Measurements from ENCODE around the gene ITIH5.

ITIH5 gene

DNA sequence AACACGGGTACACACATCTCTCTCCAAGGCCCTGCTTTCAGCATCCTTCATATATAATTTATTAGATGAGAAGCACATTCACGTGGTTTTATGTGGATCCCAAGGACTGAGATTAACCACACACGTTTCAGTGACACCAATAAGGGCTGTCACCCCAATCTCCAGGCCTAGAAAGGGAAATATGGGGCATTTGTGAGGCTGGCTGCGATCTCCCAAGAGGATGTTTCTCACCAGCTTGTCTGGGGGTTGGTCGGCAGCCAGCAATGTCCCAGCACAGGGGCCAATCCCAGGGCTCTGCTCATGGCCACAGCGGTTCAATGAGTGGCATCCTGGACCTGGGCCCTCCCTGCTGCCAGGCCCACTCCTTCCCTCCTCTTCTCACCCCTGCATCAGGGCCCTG is 115.5 kb downstream of the ITIH5 start:
- peaks cover 8% of the 10 kb centered on the region for H3K27me3 Mint-ChIP-seq
- ATAC-seq (ENCODE audit: low read depth) (no peak), DNase-seq (ENCODE audit: low spot score in 2 of 2) (no peak)
- H3K4me1 Mint-ChIP-seq: peaks cover 2% of the 10 kb centered on the region
- no peaks in the 10 kb centered on the region for H3K9me3 Mint-ChIP-seq
- H3K4me3 Mint-ChIP-seq: no peak overlapping the region
- no peaks in the 10 kb centered on the region for H3K36me3 Mint-ChIP-seq
- no peak overlapping the region for H3K27ac Mint-ChIP-seq

DNA sequence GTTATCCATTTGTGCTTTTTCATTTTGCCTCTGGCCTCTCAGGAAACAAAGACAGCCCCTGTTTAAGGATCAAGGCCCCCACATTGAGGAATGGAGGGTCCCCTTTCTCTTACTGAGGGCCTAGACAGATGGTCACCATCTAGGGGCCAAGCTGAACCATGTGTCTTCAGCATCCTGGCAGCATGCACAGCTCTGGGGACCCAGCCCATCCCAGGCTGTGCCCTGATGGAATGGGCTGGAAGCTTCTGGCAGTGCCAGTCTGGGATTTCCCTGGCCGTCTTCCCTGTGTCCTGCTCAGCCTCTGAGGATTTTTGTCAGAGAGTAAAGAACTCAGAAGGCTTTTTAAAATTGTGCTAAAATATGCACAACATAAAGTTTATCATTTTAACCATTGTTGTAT is 116.8 kb downstream of the ITIH5 start:
- H3K27ac Mint-ChIP-seq: no peak overlapping the region
- no peaks in the 10 kb centered on the region for H3K9me3 Mint-ChIP-seq
- no peak for ATAC-seq (ENCODE audit: low read depth)
- no peaks in the 10 kb centered on the region for H3K36me3 Mint-ChIP-seq
- H3K4me3 Mint-ChIP-seq: no peak overlapping the region
- no peaks in the 10 kb centered on the region for H3K4me1 Mint-ChIP-seq
- peaks cover 6% of the 10 kb centered on the region for H3K27me3 Mint-ChIP-seq
- DNase-seq (ENCODE audit: low spot score in 2 of 2): no peak

DNA sequence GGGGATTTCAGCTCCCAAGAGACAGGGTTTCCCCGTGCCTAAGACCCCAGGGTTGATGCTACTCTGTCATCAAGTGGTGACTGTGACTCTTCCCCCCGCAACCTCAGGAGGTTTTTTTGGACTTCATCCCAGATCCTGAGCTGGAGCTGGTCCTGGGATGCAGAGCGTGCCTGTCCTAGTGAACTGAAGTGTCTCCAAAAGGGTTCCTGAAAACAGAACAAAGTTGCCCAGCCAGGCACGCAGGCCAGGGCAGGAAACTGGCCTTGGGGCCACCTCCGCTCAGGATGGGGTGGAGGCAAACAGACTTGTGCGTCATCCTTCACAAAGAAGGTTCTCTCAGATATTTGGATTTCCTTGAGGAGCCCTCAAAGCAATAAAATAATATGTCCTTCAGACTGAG is 118.9 kb downstream of the ITIH5 start:
- ATAC-seq (ENCODE audit: low read depth) (no peak), DNase-seq (ENCODE audit: low spot score in 2 of 2) (no peak)
- Mint-ChIP-seq H3K4me1 (peaks cover 3% of the 10 kb centered on the region), H3K27ac (no peak overlapping the region), H3K36me3 (no peaks in the 10 kb centered on the region), H3K4me3 (no peak overlapping the region), H3K9me3 (no peaks in the 10 kb centered on the region), H3K27me3 (peaks cover 4% of the 10 kb centered on the region)

DNA sequence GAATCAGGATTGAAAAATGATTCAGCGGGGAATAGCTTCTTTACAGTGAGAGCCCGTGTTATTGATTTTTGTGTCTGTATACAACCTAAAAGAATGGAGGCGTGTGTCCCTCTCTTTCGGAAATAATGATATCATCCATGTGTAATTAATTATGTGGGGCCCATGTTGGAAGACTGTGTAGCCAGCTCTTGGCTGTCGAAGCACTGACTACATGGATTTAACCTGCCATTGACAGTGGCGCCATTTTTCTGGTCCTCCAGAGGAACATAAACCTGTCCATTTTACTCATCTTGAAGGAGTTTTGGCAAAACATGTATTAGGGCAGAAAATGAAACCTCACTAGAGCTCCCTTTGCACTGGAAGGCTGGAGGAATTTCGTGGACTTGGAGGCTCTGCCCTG is 119.6 kb downstream of the ITIH5 start:
- Mint-ChIP-seq H3K27me3 (peaks cover 5% of the 10 kb centered on the region), H3K27ac (no peak overlapping the region), H3K4me1 (peaks cover 3% of the 10 kb centered on the region), H3K4me3 (no peak overlapping the region), H3K9me3 (no peaks in the 10 kb centered on the region), H3K36me3 (no peaks in the 10 kb centered on the region)
- no peak for DNase-seq (ENCODE audit: low spot score in 2 of 2)
- no peak for ATAC-seq (ENCODE audit: low read depth)

DNA sequence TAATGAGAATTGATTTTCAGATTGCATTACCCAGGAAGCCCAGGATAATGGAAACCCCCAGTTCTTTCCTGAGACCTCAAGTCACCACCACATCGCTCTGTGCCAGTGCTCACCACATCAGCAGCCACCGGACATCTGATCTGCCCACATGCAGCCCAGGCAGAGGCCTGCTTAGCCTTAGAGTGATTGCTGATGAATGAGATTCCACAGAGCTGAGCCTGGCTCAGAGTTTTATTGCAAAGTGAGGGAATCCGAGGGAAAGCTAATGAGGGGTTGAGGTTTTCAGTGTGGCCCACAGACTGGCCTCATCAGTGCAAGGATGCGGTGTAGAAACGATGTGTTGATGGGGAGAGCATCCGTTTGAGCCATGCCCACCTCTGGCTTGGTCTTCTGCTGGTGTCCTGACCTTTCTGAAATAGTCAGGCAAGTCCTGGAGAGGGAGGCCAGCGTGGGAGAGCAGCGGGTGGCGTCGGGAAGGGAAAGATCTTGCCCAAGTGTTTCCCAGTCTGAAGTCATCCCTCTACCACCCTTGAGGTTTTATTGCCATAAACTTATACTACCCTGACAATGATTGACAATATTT is 120.3 kb downstream of the ITIH5 start:
- Mint-ChIP-seq H3K4me3 (no peak overlapping the region), H3K27me3 (peaks cover 6% of the 10 kb centered on the region), H3K4me1 (peaks cover 3% of the 10 kb centered on the region), H3K9me3 (no peaks in the 10 kb centered on the region), H3K36me3 (no peaks in the 10 kb centered on the region), H3K27ac (no peak overlapping the region)
- DNase-seq (ENCODE audit: low spot score in 2 of 2) (no peak), ATAC-seq (ENCODE audit: low read depth) (no peak)

DNA sequence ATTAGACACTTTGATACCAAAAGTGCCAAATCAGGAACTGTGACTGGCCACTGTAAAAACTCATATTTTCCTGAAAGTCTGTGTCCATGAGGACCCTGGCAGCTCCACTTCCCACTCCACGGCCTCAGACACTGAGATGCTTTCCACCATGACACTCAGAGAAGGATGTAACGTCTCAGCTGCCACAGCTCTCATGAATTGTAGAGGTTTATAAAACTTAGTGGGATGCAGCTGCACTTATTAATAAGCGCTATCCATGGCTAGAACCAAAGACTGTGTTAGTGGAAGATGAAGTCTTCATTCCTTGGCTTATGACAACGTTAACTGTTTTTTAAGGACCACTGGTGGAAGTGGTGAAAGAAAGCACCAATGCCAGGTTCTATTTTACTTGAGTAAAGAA is 121.0 kb downstream of the ITIH5 start:
- Mint-ChIP-seq H3K4me3 (no peak overlapping the region), H3K27ac (no peak overlapping the region), H3K27me3 (peaks cover 3% of the 10 kb centered on the region), H3K4me1 (peaks cover 3% of the 10 kb centered on the region), H3K36me3 (no peaks in the 10 kb centered on the region), H3K9me3 (no peaks in the 10 kb centered on the region)
- DNase-seq (ENCODE audit: low spot score in 2 of 2): no peak
- no peak for ATAC-seq (ENCODE audit: low read depth)

DNA sequence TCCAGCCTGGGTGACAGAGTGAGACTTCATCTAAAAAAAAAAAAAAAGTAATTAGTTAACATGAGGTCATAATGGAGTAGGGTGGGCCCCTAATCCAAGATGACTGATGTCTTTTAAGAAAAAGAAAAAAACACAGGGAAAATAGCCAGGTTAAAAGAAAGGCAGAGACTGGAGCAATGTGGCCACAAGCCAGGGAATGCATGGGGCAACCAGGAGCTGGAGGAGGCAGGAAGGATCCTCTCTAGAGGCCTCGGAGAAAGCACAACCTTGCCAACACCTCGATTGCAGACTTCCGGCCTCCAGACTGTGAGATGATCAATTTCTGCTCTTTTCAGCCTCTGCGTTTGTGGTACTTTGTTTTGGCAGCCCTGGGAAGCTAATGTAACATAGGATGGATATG is 121.5 kb downstream of the ITIH5 start:
- H3K4me3 Mint-ChIP-seq: no peak overlapping the region
- peaks cover 3% of the 10 kb centered on the region for H3K27me3 Mint-ChIP-seq
- ATAC-seq (ENCODE audit: low read depth): no peak
- DNase-seq (ENCODE audit: low spot score in 2 of 2): no peak
- H3K27ac Mint-ChIP-seq: no peak overlapping the region
- H3K4me1 Mint-ChIP-seq: peaks cover 3% of the 10 kb centered on the region
- no peaks in the 10 kb centered on the region for H3K36me3 Mint-ChIP-seq
- H3K9me3 Mint-ChIP-seq: no peaks in the 10 kb centered on the region

DNA sequence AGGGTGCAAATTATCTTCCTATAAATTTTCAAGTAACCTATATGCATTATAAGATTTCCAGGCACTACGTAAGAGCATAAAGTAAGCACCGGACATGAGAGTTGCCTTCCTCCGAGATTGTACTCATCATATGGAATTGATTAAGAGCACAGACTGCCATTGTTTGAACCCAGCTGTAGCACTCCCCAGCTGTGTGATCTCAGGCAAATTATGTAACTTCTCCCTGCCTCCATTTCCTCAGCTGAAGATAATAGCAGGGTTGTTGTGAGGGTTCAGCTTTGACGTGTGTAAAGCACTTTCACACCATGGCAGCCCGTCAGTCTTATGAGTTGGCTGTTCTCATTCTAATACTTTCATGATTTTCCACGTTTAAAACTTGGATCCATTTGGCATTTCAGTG is 122.6 kb downstream of the ITIH5 start:
- H3K27ac Mint-ChIP-seq: no peak overlapping the region
- H3K4me1 Mint-ChIP-seq: peaks cover 3% of the 10 kb centered on the region
- no peaks in the 10 kb centered on the region for H3K9me3 Mint-ChIP-seq
- H3K4me3 Mint-ChIP-seq: no peak overlapping the region
- peaks cover 3% of the 10 kb centered on the region for H3K27me3 Mint-ChIP-seq
- H3K36me3 Mint-ChIP-seq: no peaks in the 10 kb centered on the region
- ATAC-seq (ENCODE audit: low read depth) (no peak), DNase-seq (ENCODE audit: low spot score in 2 of 2) (no peak)

DNA sequence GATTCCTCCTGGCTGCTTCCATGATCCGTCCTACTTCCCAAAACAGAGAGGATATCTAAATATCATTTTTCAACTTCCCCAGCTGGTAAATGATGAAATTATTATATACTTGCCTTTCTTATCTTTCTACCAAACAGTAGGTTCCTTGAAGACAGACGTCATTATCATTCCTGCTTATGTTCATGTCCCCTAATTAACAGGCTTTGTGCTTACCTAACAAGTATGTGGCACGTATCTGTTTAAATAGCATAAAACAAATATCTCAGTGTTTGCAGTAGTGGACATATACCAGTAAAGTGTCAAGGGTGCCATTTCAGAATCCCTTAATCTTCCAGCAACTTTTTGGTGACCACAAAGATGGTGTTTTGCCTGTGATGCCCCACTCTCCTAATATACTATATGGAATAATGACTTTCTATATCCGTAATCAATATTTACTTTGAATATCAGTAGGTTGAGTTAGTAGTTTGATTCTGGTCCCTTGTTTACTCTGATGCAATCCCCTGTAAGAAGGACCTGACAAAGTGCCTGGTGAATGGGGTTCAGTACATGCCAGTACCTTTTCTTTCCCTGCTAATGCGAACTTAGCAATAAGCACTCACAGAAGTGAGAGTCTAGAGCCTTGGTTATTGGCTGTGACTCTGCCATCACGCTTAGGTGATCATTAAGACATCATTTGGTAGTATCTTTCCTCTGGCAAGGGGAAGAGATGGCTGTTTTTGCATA is 124.4 kb downstream of the ITIH5 start:
- peaks cover 3% of the 10 kb centered on the region for H3K27me3 Mint-ChIP-seq
- ATAC-seq (ENCODE audit: low read depth) (no peak), DNase-seq (ENCODE audit: low spot score in 2 of 2) (no peak)
- peaks cover 4% of the 10 kb centered on the region for H3K9me3 Mint-ChIP-seq
- no peak overlapping the region for H3K4me3 Mint-ChIP-seq
- H3K4me1 Mint-ChIP-seq: peaks cover 6% of the 10 kb centered on the region
- peaks cover 3% of the 10 kb centered on the region for H3K36me3 Mint-ChIP-seq
- no peak overlapping the region for H3K27ac Mint-ChIP-seq

DNA sequence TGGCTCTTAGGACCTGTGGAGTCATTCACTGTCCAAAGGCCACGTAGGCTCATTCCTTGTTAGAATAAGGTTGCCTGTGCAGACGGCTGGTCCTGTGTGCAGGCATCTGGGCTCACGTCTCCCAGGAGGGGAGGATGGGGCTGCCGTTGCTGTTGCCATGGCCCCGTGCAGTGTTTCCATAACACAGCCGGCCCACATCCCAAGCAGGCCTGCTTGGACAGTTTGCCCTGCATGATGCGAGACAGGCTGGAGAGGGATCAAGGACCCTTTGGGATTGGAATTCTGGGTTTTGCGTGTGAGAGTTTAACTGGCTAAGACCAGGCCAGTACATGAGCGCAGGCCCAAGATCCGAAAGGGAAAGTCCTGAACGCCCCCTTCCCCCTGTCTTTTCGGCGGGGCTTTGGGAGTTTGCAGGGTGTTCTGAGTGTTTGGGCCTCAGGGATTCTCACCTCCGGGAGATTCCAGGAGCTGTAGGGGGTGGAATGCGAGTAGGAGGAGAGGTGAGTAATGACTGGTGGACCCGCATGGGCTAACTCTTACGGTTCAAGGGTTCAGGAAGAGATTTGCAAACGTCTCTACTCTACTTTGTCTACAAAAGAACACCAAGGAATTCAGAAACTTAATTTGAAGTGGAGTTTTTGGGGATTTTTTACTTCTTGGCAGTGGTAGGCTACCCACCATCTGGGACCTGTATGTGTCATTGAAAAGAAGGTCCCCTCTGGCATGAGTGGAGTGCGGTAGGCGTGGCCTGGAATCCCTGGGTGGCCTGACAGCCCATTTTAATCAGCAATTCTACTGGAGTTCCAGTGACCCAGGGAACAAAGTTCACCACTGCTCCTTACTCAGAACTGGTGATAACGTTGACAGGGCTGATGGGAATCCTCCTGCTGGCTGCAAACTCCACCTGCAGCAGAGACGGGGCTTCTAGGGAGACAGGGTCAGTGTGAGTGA is 125.4 kb downstream of the ITIH5 start:
- DNase-seq (ENCODE audit: low spot score in 2 of 2): no peak
- no peak for ATAC-seq (ENCODE audit: low read depth)
- H3K27me3 Mint-ChIP-seq: peaks cover 3% of the 10 kb centered on the region
- H3K4me1 Mint-ChIP-seq: peaks cover 6% of the 10 kb centered on the region
- H3K4me3 Mint-ChIP-seq: no peak overlapping the region
- H3K36me3 Mint-ChIP-seq: peaks cover 3% of the 10 kb centered on the region
- H3K9me3 Mint-ChIP-seq: peaks cover 4% of the 10 kb centered on the region
- H3K27ac Mint-ChIP-seq: no peak overlapping the region

DNA sequence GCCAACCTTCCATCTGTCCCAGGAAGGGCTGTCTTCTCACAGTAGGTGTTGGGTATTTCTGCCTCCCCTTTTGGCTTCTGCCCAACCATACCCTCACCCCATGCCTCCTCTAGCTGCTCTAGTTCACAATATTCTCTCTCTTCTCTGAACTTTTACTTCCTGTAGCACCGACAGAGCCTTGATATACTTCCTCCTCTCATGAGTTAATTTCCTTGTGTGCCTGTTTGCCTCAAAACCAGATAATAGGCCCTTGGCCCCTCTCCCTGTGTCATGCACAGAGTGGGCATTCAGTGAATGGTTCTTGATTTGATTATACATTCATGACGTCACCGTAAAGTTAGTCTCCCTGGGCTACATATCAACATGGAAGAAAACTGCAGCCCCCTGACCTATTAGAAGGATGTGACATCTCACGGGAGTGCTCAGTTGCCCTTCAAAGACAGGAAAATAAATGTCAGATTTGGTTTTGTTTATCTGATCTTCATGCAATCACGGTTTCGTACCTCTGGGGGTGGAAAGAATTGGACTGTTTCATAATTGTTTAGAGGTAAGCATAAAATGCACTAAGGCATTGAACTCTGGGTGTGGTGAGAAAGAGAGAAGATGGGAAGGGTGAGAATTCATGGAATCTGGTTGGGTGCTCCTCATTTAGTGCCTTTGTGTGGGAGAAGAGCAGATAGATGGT is 127.7 kb downstream of the ITIH5 start:
- peaks cover 4% of the 10 kb centered on the region for H3K9me3 Mint-ChIP-seq
- DNase-seq (ENCODE audit: low spot score in 2 of 2) (no peak), ATAC-seq (ENCODE audit: low read depth) (no peak)
- H3K4me3 Mint-ChIP-seq: no peak overlapping the region
- H3K27ac Mint-ChIP-seq: no peak overlapping the region
- peaks cover 3% of the 10 kb centered on the region for H3K36me3 Mint-ChIP-seq
- peaks cover 6% of the 10 kb centered on the region for H3K4me1 Mint-ChIP-seq
- H3K27me3 Mint-ChIP-seq: peaks cover 3% of the 10 kb centered on the region

DNA sequence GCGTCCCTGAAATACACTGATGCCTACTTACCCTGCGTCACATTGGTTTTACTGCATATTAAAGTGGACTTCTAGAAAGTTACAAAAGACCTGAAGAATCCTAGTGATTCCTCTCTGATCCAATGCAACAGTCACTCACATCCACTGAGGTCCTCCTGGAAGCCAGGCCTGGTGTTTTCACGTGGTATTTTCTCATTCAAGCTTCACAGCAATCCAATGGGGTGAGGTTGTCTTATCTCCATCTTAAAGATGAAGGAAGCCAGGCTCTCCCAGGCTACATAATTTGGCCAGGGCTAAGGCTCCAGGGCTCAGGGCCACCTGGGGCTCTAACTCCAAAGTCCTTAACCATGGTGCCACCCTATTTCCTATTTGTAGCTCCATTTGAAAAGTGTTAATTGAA is 129.6 kb downstream of the ITIH5 start:
- peaks cover 4% of the 10 kb centered on the region for H3K9me3 Mint-ChIP-seq
- ATAC-seq (ENCODE audit: low read depth): no peak
- H3K4me3 Mint-ChIP-seq: no peak overlapping the region
- peaks cover 3% of the 10 kb centered on the region for H3K36me3 Mint-ChIP-seq
- H3K4me1 Mint-ChIP-seq: peaks cover 3% of the 10 kb centered on the region
- H3K27ac Mint-ChIP-seq: no peak overlapping the region
- DNase-seq (ENCODE audit: low spot score in 2 of 2): no peak
- peaks cover 2% of the 10 kb centered on the region for H3K27me3 Mint-ChIP-seq

DNA sequence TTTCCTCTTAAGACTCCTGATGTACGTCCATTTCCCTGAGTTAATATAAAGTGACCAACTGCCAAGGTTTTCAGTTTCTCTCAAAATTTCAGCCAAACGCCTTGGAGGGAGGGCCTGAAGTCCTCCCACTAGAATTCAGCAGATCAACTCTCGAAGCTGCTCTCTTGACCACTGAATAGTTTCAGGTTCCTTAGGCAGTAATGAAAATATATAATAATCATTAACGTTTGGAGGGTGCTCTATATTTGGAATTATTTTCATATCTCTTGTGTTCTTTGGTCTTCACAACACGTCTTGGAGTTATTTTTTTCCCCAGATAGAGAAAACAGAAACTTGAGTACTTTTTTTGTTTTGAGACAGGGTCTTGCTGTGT is 132.3 kb downstream of the ITIH5 start:
- H3K4me3 Mint-ChIP-seq: no peak overlapping the region
- H3K4me1 Mint-ChIP-seq: peaks cover 3% of the 10 kb centered on the region
- H3K36me3 Mint-ChIP-seq: peaks cover 3% of the 10 kb centered on the region
- no peak for ATAC-seq (ENCODE audit: low read depth)
- H3K27me3 Mint-ChIP-seq: peaks cover 13% of the 10 kb centered on the region
- no peak for DNase-seq (ENCODE audit: low spot score in 2 of 2)
- peaks cover 4% of the 10 kb centered on the region for H3K9me3 Mint-ChIP-seq
- no peak overlapping the region for H3K27ac Mint-ChIP-seq
